Right atrium auricular region (tissue), 2 donors: ENCODE measurements around the gene RGS12. TPM values are rescaled to one million over a fixed set of nuclear protein-coding genes. Genes with fewer than 3 reads are reported as not detected.

Experiments used
- DNase-seq: peaks from one replicate; pipeline ENCODE4 v3.0.0-alpha.2; 2019; ENCODE audit warnings: low spot score
- H3K27ac ChIP-seq, 2 donors: fragments of 200-600 bp; sonication (generic); 1 replicate in 1 of 2; 2 replicates in 1 of 2; pipeline ENCODE4 v1.5.1; 2016 to 2019
- H3K27me3 ChIP-seq, 2 donors: fragments of 200-600 bp; sonication (generic); one replicate each; pipeline versions ENCODE4 v1.5.1 to v1.6.0; 2017 to 2019
- H3K36me3 ChIP-seq: fragments of 200-600 bp; sonication (generic); one replicate; pipeline ENCODE4 v1.5.1; 2016
- H3K4me1 ChIP-seq, 2 donors: fragments of 200-600 bp; sonication (generic); one replicate each; pipeline versions ENCODE4 v1.5.1 to v1.6.0; 2017 to 2019
- H3K4me3 ChIP-seq, 2 donors: fragments of 200-600 bp; sonication (generic); 1 replicate in 1 of 2; 2 replicates in 1 of 2; pipeline ENCODE4 v1.5.1; 2017 to 2019; ENCODE audit warnings: mild to moderate bottlenecking in 1 of 2, moderate library complexity in 1 of 2
- H3K9me3 ChIP-seq, 2 donors: fragments of 200-600 bp; sonication (generic); one replicate each; pipeline ENCODE4 v1.5.1; 2019
- CTCF ChIP-seq, 2 donors: fragments of 200-600 bp; sonication (generic); IDR thresholded peaks; one replicate each; pipeline ENCODE4 v1.5.1; 2019; ENCODE audit warnings: antibody characterized with exemption in 2 of 2
- total RNA-seq, 2 donors: library from RNA; depleted of rRNA; stranded (reverse); fragments of >200 nt; gene quantifications; one replicate each; pipeline ENCODE4 v1.1.0, GENCODE V29; 2016

The RGS12 gene
- total RNA-seq, 2 donors from 2014 or later, result 7.0 to 9.9 TPM

- Histone ChIP-seq H3K27me3 (no peaks in the 10 kb centered on the region), H3K4me1 (peaks cover 0 to 31% of the 10 kb centered on the region in 2 donors), H3K9me3 (no peaks in the 10 kb centered on the region), H3K36me3 (no peaks in the 10 kb centered on the region), H3K4me3 (no peak overlapping the region), H3K27ac (no peak overlapping the region)
- no peak for TF ChIP-seq CTCF (IDR thresholded peaks at IDR 0.05)
- no peak for DNase-seq
These were observed 4.2 kb upstream of the RGS12 start for GRCh38 chr4:3288571-3289094.

- H3K4me1 ChIP-seq, result peaks cover 0 to 33% of the 10 kb centered on the region in 2 donors
- no peaks in the 10 kb centered on the region for H3K27me3 ChIP-seq
- H3K4me3 ChIP-seq, result no peak overlapping the region
- TF ChIP-seq CTCF (IDR thresholded peaks at IDR 0.05), result no peak
- no peaks in the 10 kb centered on the region for H3K9me3 ChIP-seq
- no peak overlapping the region for H3K27ac ChIP-seq
- DNase-seq, result no peak
- H3K36me3 ChIP-seq, result no peaks in the 10 kb centered on the region
These were observed 2.3 kb upstream of the RGS12 start for GRCh38 chr4:3290476-3290875.

GRCh38 chr4:3290889-3291321 is 1.9 kb upstream of the RGS12 start:
- H3K36me3 ChIP-seq, result no peaks in the 10 kb centered on the region
- no peaks in the 10 kb centered on the region for H3K9me3 ChIP-seq
- DNase-seq, result no peak
- peak overlapping the region; percentile 95 to 98 for H3K27ac ChIP-seq
- no peak for TF ChIP-seq CTCF (IDR thresholded peaks at IDR 0.05)
- peaks cover 0 to 33% of the 10 kb centered on the region in 2 donors for H3K4me1 ChIP-seq
- H3K27me3 ChIP-seq, result no peaks in the 10 kb centered on the region
- H3K4me3 ChIP-seq, result no peak overlapping the region

- Histone ChIP-seq H3K4me3 (peak overlapping the region; percentile 76 to 85), H3K27me3 (no peaks in the 10 kb centered on the region), H3K27ac (peak overlapping the region; percentile 95 to 98), H3K9me3 (no peaks in the 10 kb centered on the region), H3K4me1 (peaks cover 0 to 33% of the 10 kb centered on the region in 2 donors), H3K36me3 (no peaks in the 10 kb centered on the region)
- DNase-seq, result no peak
- no peak for TF ChIP-seq CTCF (IDR thresholded peaks at IDR 0.05)
These were observed 1.3 kb upstream of the RGS12 start for GRCh38 chr4:3291411-3291968.

- no peak for DNase-seq
- Histone ChIP-seq H3K27ac (peak overlapping the region; percentile 95 to 98), H3K27me3 (no peaks in the 10 kb centered on the region), H3K4me1 (peaks cover 0 to 33% of the 10 kb centered on the region in 2 donors), H3K4me3 (peak overlapping the region; percentile 76 to 85), H3K36me3 (no peaks in the 10 kb centered on the region), H3K9me3 (no peaks in the 10 kb centered on the region)
- TF ChIP-seq CTCF (IDR thresholded peaks at IDR 0.05), result no peak
These were observed 751 bp upstream of the RGS12 start for GRCh38 chr4:3291969-3292570.
